HG02970 (cell line): ENCODE data around the gene COL1A2.

Source experiments
- ATAC-seq: cut with Tn5 transposase; IDR thresholded peaks from one replicate; pipeline ENCODE4 v1.9.1; 2021; ENCODE audit warnings: mild to moderate bottlenecking, moderate library complexity, moderate number of reproducible peaks; ENCODE audit not compliant: unreplicated experiment, low FRiP score

COL1A2 gene

GRCh38 chr7:94382132-94382531 lies 12.6 kb upstream of the COL1A2 start:
- ATAC-seq = no peak

GRCh38 chr7:94382746-94383145 lies 11.9 kb upstream of the COL1A2 start:
- no peak for ATAC-seq

- no peak for ATAC-seq
Observed at GRCh38 chr7:94384315-94384714, 10.4 kb upstream of the COL1A2 start.

- no peak for ATAC-seq
Observed at GRCh38 chr7:94386416-94386815, 8.3 kb upstream of the COL1A2 start.

GRCh38 chr7:94388540-94388939 lies 6.2 kb upstream of the COL1A2 start:
- ATAC-seq = no peak

- no peak for ATAC-seq
Observed at GRCh38 chr7:94389381-94389780, 5.3 kb upstream of the COL1A2 start.

- no peak for ATAC-seq
Observed at GRCh38 chr7:94391726-94392392, 2.8 kb upstream of the COL1A2 start.

- no peak for ATAC-seq
Observed at GRCh38 chr7:94392393-94392786, 2.3 kb upstream of the COL1A2 start.

- ATAC-seq = no peak
Observed at GRCh38 chr7:94393246-94394108, 1.2 kb upstream of the COL1A2 start.

GRCh38 chr7:94394109-94394436 lies 622 bp upstream of the COL1A2 start:
- no peak for ATAC-seq

- peak; percentile 74 for ATAC-seq
Observed at GRCh38 chr7:94395141-94396036, 694 bp downstream of the COL1A2 start.

- ATAC-seq = no peak
Observed at GRCh38 chr7:94396037-94396431, 1.3 kb downstream of the COL1A2 start.

GRCh38 chr7:94396596-94396995 lies 1.9 kb downstream of the COL1A2 start:
- ATAC-seq = no peak

- ATAC-seq = no peak
Observed at GRCh38 chr7:94397722-94398121, 3.0 kb downstream of the COL1A2 start.

- ATAC-seq = no peak
Observed at GRCh38 chr7:94398841-94399240, 4.1 kb downstream of the COL1A2 start.

GRCh38 chr7:94400022-94400421 lies 5.3 kb downstream of the COL1A2 start:
- no peak for ATAC-seq

- ATAC-seq = no peak
Observed at GRCh38 chr7:94400643-94401427, 6.1 kb downstream of the COL1A2 start.

- no peak for ATAC-seq
Observed at GRCh38 chr7:94401428-94401814, 6.7 kb downstream of the COL1A2 start.

- ATAC-seq = no peak
Observed at GRCh38 chr7:94403546-94403945, 8.9 kb downstream of the COL1A2 start.

GRCh38 chr7:94405506-94405905 lies 10.8 kb downstream of the COL1A2 start:
- ATAC-seq = no peak
